H1 (cell line): ENCODE results near the gene NXPH1. TPM values are rescaled to one million over a fixed set of nuclear protein-coding genes. Genes with fewer than 3 reads are reported as not detected.

Experiments used
- CTCF ChIA-PET: fragments of 300-600 bp; sonication (Branson Sonifier 250); formaldehyde crosslinking; loops from one replicate; lab custom pipeline; 2021; ENCODE audit not compliant: partially characterized antibody; lab: Charles Lee
- POLR2A ChIA-PET: fragments of 300-600 bp; sonication (Branson Sonifier 250); formaldehyde crosslinking; loops from one replicate; lab custom pipeline; 2021; ENCODE audit warnings: inconsistent platforms; ENCODE audit not compliant: partially characterized antibody; lab: Charles Lee
- DNase-seq, 2 experiments: peaks; one replicate each; pipeline versions ENCODE4 v3.0.0 to v3.0.0-alpha.2; 2010 to 2022; ENCODE audit warnings: low spot score in 2 of 2, low read depth in 1 of 2, mixed read lengths in 1 of 2
- FAIRE-seq: peaks from 2 replicates; lab custom pipeline; 2011; peaks lifted over from hg19 to GRCh38; lab: Jason Lieb, UNC
- H2AFZ ChIP-seq: 2 replicates; pipeline ENCODE4 v1.8.1; 2012; ENCODE audit warnings: low read length, inconsistent platforms
- H2AK5ac ChIP-seq: 2 replicates; pipeline ENCODE4 v1.6.1; 2013; ENCODE audit warnings: low read depth, low read length
- H2BK120ac ChIP-seq: replicated peaks from 2 replicates; pipeline ENCODE3; 2013; ENCODE audit warnings: low read depth, low read length, inconsistent platforms
- H2BK12ac ChIP-seq: 2 replicates; pipeline ENCODE4 v1.6.1; 2013; ENCODE audit warnings: low read depth, low read length
- H2BK15ac ChIP-seq: 2 replicates; pipeline ENCODE4 v1.6.1; 2013; ENCODE audit warnings: low read length
- H2BK20ac ChIP-seq: 2 replicates; pipeline ENCODE4 v1.6.1; 2013; ENCODE audit warnings: low read length
- H2BK5ac ChIP-seq: 2 replicates; pipeline ENCODE4 v1.6.1; 2013; ENCODE audit warnings: low read depth, low read length
- H3K14ac ChIP-seq: 2 replicates; pipeline ENCODE4 v1.6.1; 2013; ENCODE audit warnings: inconsistent platforms; ENCODE audit not compliant: insufficient read length
- H3K18ac ChIP-seq: 2 replicates; pipeline ENCODE4 v1.6.1; 2013; ENCODE audit warnings: low read length; ENCODE audit errors: extremely low read depth
- H3K23ac ChIP-seq: 2 replicates; pipeline ENCODE4 v1.6.1; 2013; ENCODE audit warnings: inconsistent platforms; ENCODE audit not compliant: insufficient read length
- H3K23me2 ChIP-seq: 2 replicates; pipeline ENCODE4 v1.6.1; 2013; ENCODE audit warnings: low read depth, low read length
- H3K27ac ChIP-seq: 2 replicates; pipeline ENCODE4 v1.6.1; 2011; ENCODE audit warnings: low read depth, low read length, inconsistent platforms
- H3K27me3 ChIP-seq, 4 experiments: replicated peaks in 1 of 4; 1 replicate in 1 of 4; 2 replicates in 3 of 4; pipeline versions ENCODE4 v1.6.1 to v1.8.1; 2011 to 2013; ENCODE audit warnings: low read length in 3 of 4, mild to moderate bottlenecking in 3 of 4, inconsistent platforms in 2 of 4, mixed read lengths in 2 of 4, moderate library complexity in 1 of 4; ENCODE audit not compliant: control insufficient read depth in 3 of 4, insufficient read depth in 3 of 4; ENCODE audit errors: extremely low read depth in 1 of 4
- H3K36me3 ChIP-seq, 4 experiments: 2 replicates each; pipeline versions ENCODE4 v1.6.1 to v1.8.1; 2011 to 2013; ENCODE audit warnings: mild to moderate bottlenecking in 4 of 4, low read length in 3 of 4, moderate library complexity in 2 of 4, control low read depth in 1 of 4, inconsistent platforms in 1 of 4; ENCODE audit not compliant: insufficient read depth in 4 of 4, control insufficient read depth in 2 of 4
- H3K4ac ChIP-seq: replicated peaks from 2 replicates; pipeline ENCODE3; 2013; ENCODE audit warnings: low read length, low read depth, mixed read lengths, inconsistent platforms; ENCODE audit not compliant: insufficient read length
- H3K4me1 ChIP-seq, 4 experiments: replicated peaks in 1 of 4; 1 replicate in 1 of 4; 2 replicates in 3 of 4; pipeline versions ENCODE4 v1.6.1 to v1.8.1; 2011 to 2013; ENCODE audit warnings: low read length in 3 of 4, inconsistent platforms in 2 of 4, mixed read lengths in 1 of 4; ENCODE audit not compliant: insufficient read depth in 4 of 4, control insufficient read depth in 3 of 4
- H3K4me2 ChIP-seq, 2 experiments: 2 replicates each; pipeline versions ENCODE4 v1.6.1 to v1.8.1; 2011 to 2013; ENCODE audit warnings: low read depth in 2 of 2, low read length in 2 of 2, control low read depth in 1 of 2, inconsistent platforms in 1 of 2, mild to moderate bottlenecking in 1 of 2; ENCODE audit not compliant: insufficient read depth in 1 of 2
- H3K4me3 ChIP-seq, 4 experiments: fragments of 200-600, 300-600 bp in 1 of 4; sonication (generic), shearing (Covaris generic), sonication (Bioruptor Twin) in 1 of 4; 2 replicates each; pipeline versions ENCODE4 v1.5.1 to v1.8.1; 2011 to 2016; ENCODE audit warnings: low read length in 4 of 4, low read depth in 3 of 4, control low read depth in 2 of 4, inconsistent platforms in 2 of 4, mild to moderate bottlenecking in 2 of 4, mixed read lengths in 1 of 4, moderate library complexity in 1 of 4; ENCODE audit not compliant: insufficient read depth in 2 of 4; ENCODE audit errors: extremely low read depth in 1 of 4
- H3K56ac ChIP-seq: replicated peaks from 2 replicates; pipeline ENCODE3; 2013; ENCODE audit warnings: low read depth, mild to moderate bottlenecking, mixed read lengths, low read length, inconsistent platforms; ENCODE audit not compliant: insufficient read length
- H3K79me1 ChIP-seq: 2 replicates; pipeline ENCODE4 v1.6.1; 2013; ENCODE audit warnings: low read depth, low read length, control low read depth
- H3K79me2 ChIP-seq, 2 experiments: 2 replicates each; pipeline versions ENCODE4 v1.6.1 to v1.8.1; 2012 to 2013; ENCODE audit warnings: low read length in 2 of 2, mild to moderate bottlenecking in 2 of 2, inconsistent platforms in 1 of 2; ENCODE audit not compliant: insufficient read depth in 2 of 2, control insufficient read depth in 1 of 2
- H3K9ac ChIP-seq, 4 experiments: replicated peaks in 1 of 4; 1 replicate in 1 of 4; 2 replicates in 3 of 4; pipeline versions ENCODE4 v1.6.1 to v1.8.1; 2011 to 2013; ENCODE audit warnings: low read depth in 3 of 4, low read length in 3 of 4, control low read depth in 2 of 4, mild to moderate bottlenecking in 2 of 4, moderate library complexity in 2 of 4, inconsistent platforms in 1 of 4; ENCODE audit errors: extremely low read depth in 1 of 4
- H3K9me3 ChIP-seq, 2 experiments: 2 replicates each; pipeline versions ENCODE4 v1.6.1 to v1.8.1; 2012 to 2013; ENCODE audit warnings: mild to moderate bottlenecking in 2 of 2, moderate library complexity in 2 of 2, control low read depth in 1 of 2, inconsistent platforms in 1 of 2, low read depth in 1 of 2, low read length in 1 of 2, mixed read lengths in 1 of 2; ENCODE audit not compliant: insufficient read depth in 2 of 2
- H4K20me1 ChIP-seq, 2 experiments: replicated peaks in 1 of 2; 2 replicates each; pipeline versions ENCODE3 to v1.8.1; 2011 to 2013; ENCODE audit warnings: inconsistent platforms in 2 of 2, low read length in 2 of 2, mild to moderate bottlenecking in 1 of 2; ENCODE audit not compliant: insufficient read depth in 2 of 2, control insufficient read depth in 1 of 2
- H4K5ac ChIP-seq: 2 replicates; pipeline ENCODE4 v1.6.1; 2013; ENCODE audit warnings: low read length, low read depth, mixed read lengths, inconsistent platforms; ENCODE audit not compliant: insufficient read length
- H4K8ac ChIP-seq: 2 replicates; pipeline ENCODE4 v1.8.0; 2013; ENCODE audit warnings: mild to moderate bottlenecking, moderate library complexity, low read length, inconsistent platforms; ENCODE audit not compliant: insufficient read depth; ENCODE audit errors: extremely low read depth
- H4K91ac ChIP-seq: replicated peaks from 2 replicates; pipeline ENCODE3; 2013; ENCODE audit warnings: low read length, mixed read lengths, inconsistent platforms; ENCODE audit not compliant: insufficient read length
- ATF3 ChIP-seq: IDR thresholded peaks from 2 replicates; pipeline ENCODE4 v1.6.1; 2011; ENCODE audit warnings: low read depth, mild to moderate bottlenecking, low read length; ENCODE audit not compliant: insufficient read depth
- CHD1 ChIP-seq: IDR thresholded peaks from 2 replicates; pipeline ENCODE4 v1.6.1; 2012; ENCODE audit warnings: low read depth, low read length, improper control_type of control experiment
- FOSL1 ChIP-seq: IDR thresholded peaks from 2 replicates; pipeline ENCODE4 v1.6.1; 2011; ENCODE audit warnings: mild to moderate bottlenecking, low read depth, low read length, moderate library complexity; ENCODE audit not compliant: insufficient read depth
- POLR2AphosphoS5 ChIP-seq: IDR thresholded peaks from 2 replicates; pipeline ENCODE4 v1.6.1; 2011; ENCODE audit warnings: low read depth, low read length
- RFX5 ChIP-seq: IDR thresholded peaks from 2 replicates; pipeline ENCODE4 v1.6.1; 2011; ENCODE audit warnings: low read depth, low read length, improper control_type of control experiment, borderline replicate concordance
- SAP30 ChIP-seq: fragments of 300-600 bp; sonication (generic); IDR thresholded peaks from 2 replicates; pipeline ENCODE4 v1.7.1; 2012; ENCODE audit warnings: low read length, moderate library complexity, mild to moderate bottlenecking, inconsistent platforms; ENCODE audit not compliant: insufficient read depth, insufficient replicate concordance
- SIRT6 ChIP-seq: IDR thresholded peaks from one replicate; pipeline ENCODE4 v1.7.1; 2012; ENCODE audit warnings: low read length, inconsistent platforms
- TAF1 ChIP-seq: IDR thresholded peaks from 2 replicates; pipeline ENCODE4 v1.6.1; 2011; ENCODE audit warnings: mild to moderate bottlenecking, low read depth, low read length
- TEAD4 ChIP-seq: IDR thresholded peaks from 2 replicates; pipeline ENCODE4 v1.6.1; 2012; ENCODE audit warnings: low read depth, low read length, inconsistent platforms, mixed read lengths
- YY1 ChIP-seq: IDR thresholded peaks from 2 replicates; pipeline ENCODE4 v1.6.1; 2011; ENCODE audit warnings: low read depth, mild to moderate bottlenecking, low read length
- ZNF274 ChIP-seq: IDR thresholded peaks from 2 replicates; pipeline ENCODE4 v1.7.0; 2012; ENCODE audit warnings: low read length, borderline replicate concordance; ENCODE audit errors: extremely low read depth
- WGBS, 2 experiments: shearing (Covaris generic) in 1 of 2; methylation state at CpG; one replicate each; pipeline versions ENCODE4 v1.1.6 to v1.1.7; 2013 to 2015; ENCODE audit warnings: low lambda C conversion rate in 2 of 2, mixed read lengths in 2 of 2, inconsistent platforms in 1 of 2, low coverage in 1 of 2, missing lambda C conversion rate in 1 of 2; ENCODE audit not compliant: insufficient replicate concordance in 2 of 2, insufficient coverage in 1 of 2, insufficient read length in 1 of 2; ENCODE audit errors: extremely low coverage in 1 of 2, missing lambda C conversion rate in 1 of 2; 5-methylcytosine and 5-hydroxymethylcytosine counted together
- polyA plus RNA-seq, 7 experiments: library from polyadenylated mRNA; depleted of rRNA in 3 of 7; stranded (reverse) in 5 of 7; unstranded in 2 of 7; fragments of >200 nt in 5 of 7; fragments of 200-250 nt in 2 of 7; gene quantifications; 1 replicate in 5 of 7; 2 replicates in 1 of 7; 4 replicates in 1 of 7; pipeline versions ENCODE4 v1.2.1 to v1.2.3, GENCODE V29; 2011 to 2013; ENCODE audit warnings: missing spikeins in 2 of 7, mixed read lengths in 2 of 7
- total RNA-seq: library from RNA; stranded (reverse); fragmentation: NEBNext Ultra II Directional; extraction: Animal tissue kit (Norgen Biotek cat#: 25700); gene quantifications from 2 replicates; pipeline ENCODE4 v1.2.1, GENCODE V29; 2021

NXPH1 gene
- total and polyA plus RNA-seq, 2 of the 8 experiments (the other 6 are each of a cell fraction or from before 2014, with no cell fraction given) = 0.14 to 1.0 TPM

GRCh38 chr7:8762803-8763202, 329.4 kb downstream of the NXPH1 start:
- H3K4me1 ChIP-seq = no peaks in the 10 kb centered on the region
- no peak for FAIRE-seq
- no peak for TF ChIP-seq YY1
- TF ChIP-seq ZNF274 = no peak
- no peak for TF ChIP-seq RFX5
- TF ChIP-seq ATF3 = no peak
- TF ChIP-seq SAP30 = no peak
- no peak for TF ChIP-seq TAF1
- TF ChIP-seq POLR2AphosphoS5 = no peak
- no peak for TF ChIP-seq FOSL1
- TF ChIP-seq SIRT6 = no peak
- no peak for TF ChIP-seq CHD1
- no peak for TF ChIP-seq TEAD4

More at GRCh38 chr7:8762803-8763202, 329.4 kb downstream of the NXPH1 start:
- Histone ChIP-seq H3K27ac (no peak overlapping the region), H3K23me2 (no peaks in the 10 kb centered on the region), H4K20me1 (no peaks in the 10 kb centered on the region), H3K36me3 (no peaks in the 10 kb centered on the region), H3K56ac (no peak overlapping the region), H2BK20ac (no peak overlapping the region), H2AK5ac (no peak overlapping the region), H3K9ac (no peak overlapping the region), H3K4me3 (no peak overlapping the region), H3K9me3 (no peaks in the 10 kb centered on the region), H3K27me3 (no peaks in the 10 kb centered on the region), H3K4ac (no peak overlapping the region), H4K8ac (no peak overlapping the region), H3K79me1 (no peaks in the 10 kb centered on the region), H2BK5ac (no peak overlapping the region), H3K14ac (no peak overlapping the region), H2BK15ac (no peak overlapping the region), H3K18ac (no peak overlapping the region), H2AFZ (no peak overlapping the region), H2BK120ac (no peak overlapping the region), H3K79me2 (no peaks in the 10 kb centered on the region), H3K4me2 (no peak overlapping the region), H3K23ac (no peak overlapping the region), H4K91ac (no peak overlapping the region), H4K5ac (no peak overlapping the region), H2BK12ac (no peak overlapping the region)
- 96% methylated on average over 9 of the region's 9 CpGs; no CpG with 5 or more reads in 1 of the 2 experiments for WGBS, 2 experiments
- CTCF ChIA-PET = no interaction called here
- POLR2A ChIA-PET = no interaction called here
- no peak for DNase-seq
